Measurements from ENCODE around the gene MKRN2.

DNA sequence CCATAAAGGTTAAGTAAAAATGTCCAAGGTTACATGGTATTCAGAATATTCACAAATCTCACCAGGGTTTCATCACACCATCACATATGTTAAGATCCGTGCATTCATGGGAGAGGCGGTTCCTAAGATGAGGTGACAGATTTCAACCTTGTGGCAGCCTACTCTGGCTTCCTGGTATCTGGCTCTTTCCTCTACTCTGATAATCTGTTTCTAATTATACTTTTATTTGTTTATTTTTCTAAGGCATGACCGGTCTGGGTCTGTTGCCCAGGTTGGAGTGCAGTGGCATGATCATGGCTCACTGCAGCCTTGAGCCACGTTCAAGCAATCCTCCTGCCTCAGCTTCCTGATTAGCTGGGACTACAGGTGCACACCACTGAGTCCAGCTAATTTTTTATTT, 72.7 kb downstream of the MKRN2 start:
- TF ChIP-seq POLR2A (IDR thresholded peaks at IDR 0.05) (no peak), POLR2AphosphoS5 (IDR thresholded peaks at IDR 0.05) (no peak)
- TF ChIP-seq, protein P1, sequence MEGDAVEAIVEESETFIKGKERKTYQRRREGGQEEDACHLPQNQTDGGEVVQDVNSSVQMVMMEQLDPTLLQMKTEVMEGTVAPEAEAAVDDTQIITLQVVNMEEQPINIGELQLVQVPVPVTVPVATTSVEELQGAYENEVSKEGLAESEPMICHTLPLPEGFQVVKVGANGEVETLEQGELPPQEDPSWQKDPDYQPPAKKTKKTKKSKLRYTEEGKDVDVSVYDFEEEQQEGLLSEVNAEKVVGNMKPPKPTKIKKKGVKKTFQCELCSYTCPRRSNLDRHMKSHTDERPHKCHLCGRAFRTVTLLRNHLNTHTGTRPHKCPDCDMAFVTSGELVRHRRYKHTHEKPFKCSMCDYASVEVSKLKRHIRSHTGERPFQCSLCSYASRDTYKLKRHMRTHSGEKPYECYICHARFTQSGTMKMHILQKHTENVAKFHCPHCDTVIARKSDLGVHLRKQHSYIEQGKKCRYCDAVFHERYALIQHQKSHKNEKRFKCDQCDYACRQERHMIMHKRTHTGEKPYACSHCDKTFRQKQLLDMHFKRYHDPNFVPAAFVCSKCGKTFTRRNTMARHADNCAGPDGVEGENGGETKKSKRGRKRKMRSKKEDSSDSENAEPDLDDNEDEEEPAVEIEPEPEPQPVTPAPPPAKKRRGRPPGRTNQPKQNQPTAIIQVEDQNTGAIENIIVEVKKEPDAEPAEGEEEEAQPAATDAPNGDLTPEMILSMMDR (IDR thresholded peaks at IDR 0.05), result no peak
